ENCODE measurements around the gene RPL10.

The RPL10 gene

DNA sequence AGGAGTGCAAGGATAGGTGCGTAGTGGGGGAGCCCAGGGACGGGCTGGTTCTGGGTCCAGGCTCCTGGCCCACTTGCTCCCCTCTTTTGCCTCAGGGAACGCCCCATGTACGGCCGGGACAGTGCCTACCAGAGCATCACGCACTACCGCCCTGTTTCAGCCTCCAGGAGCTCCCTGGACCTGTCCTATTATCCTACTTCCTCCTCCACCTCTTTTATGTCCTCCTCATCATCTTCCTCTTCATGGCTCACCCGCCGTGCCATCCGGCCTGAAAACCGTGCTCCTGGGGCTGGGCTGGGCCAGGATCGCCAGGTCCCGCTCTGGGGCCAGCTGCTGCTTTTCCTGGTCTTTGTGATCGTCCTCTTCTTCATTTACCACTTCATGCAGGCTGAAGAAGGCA lies 17.4 kb upstream of the RPL10 start:
- peaks cover 13% of the 10 kb centered on the region for H3K4me1 ChIP-seq (ENCODE audit: low read depth, poor library complexity, severe bottlenecking)
- peaks cover 7% of the 10 kb centered on the region; the same call in 1 of the 2 replicates for H3K79me2 ChIP-seq (ENCODE audit: insufficient read depth, low read depth)
- peak overlapping the region; percentile 31; the same call in 1 of the 2 replicates for H3K4me2 ChIP-seq
- TF ChIP-seq, protein P1, sequence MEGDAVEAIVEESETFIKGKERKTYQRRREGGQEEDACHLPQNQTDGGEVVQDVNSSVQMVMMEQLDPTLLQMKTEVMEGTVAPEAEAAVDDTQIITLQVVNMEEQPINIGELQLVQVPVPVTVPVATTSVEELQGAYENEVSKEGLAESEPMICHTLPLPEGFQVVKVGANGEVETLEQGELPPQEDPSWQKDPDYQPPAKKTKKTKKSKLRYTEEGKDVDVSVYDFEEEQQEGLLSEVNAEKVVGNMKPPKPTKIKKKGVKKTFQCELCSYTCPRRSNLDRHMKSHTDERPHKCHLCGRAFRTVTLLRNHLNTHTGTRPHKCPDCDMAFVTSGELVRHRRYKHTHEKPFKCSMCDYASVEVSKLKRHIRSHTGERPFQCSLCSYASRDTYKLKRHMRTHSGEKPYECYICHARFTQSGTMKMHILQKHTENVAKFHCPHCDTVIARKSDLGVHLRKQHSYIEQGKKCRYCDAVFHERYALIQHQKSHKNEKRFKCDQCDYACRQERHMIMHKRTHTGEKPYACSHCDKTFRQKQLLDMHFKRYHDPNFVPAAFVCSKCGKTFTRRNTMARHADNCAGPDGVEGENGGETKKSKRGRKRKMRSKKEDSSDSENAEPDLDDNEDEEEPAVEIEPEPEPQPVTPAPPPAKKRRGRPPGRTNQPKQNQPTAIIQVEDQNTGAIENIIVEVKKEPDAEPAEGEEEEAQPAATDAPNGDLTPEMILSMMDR (conservative IDR thresholded peaks at IDR 0.05; ENCODE audit: low read depth, low read length), result no peak
- no peak overlapping the region for H3K27ac ChIP-seq
- no peaks in the 10 kb centered on the region for H4K20me1 ChIP-seq (ENCODE audit: insufficient read depth)
- H3K36me3 ChIP-seq (ENCODE audit: insufficient read depth), result no peaks in the 10 kb centered on the region
- H3K9ac ChIP-seq, result no peak overlapping the region
- H3K27me3 ChIP-seq (ENCODE audit: insufficient read depth, low read depth), result no peaks in the 10 kb centered on the region
- H2AFZ ChIP-seq (ENCODE audit: low read depth), result no peak overlapping the region
- H3K4me3 ChIP-seq (IDR thresholded peaks at IDR 0.05; ENCODE audit: insufficient read depth, low read depth, low read length), result no peak overlapping the region

DNA sequence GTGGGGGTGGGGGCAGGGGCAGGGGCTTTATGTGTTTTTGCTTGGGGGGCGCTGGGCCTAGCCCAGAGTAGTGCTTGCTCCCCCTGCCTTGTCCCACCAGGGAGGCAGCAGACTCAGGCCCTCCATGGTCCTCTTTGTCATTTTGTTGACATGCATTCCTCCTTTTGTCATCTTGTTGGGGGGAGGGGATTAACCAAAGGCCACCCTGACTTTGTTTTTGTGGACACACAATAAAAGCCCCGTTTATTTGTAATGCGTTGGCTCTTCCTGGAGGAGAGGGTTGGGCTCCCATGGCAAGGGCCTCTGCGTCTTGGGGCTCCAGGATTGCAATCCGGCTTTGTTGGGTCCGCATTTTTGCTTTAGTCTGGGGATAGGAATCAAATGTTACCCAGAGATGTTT lies 16.9 kb upstream of the RPL10 start:
- TF ChIP-seq, protein P1 (conservative IDR thresholded peaks at IDR 0.05; ENCODE audit: low read depth, low read length), result no peak
- no peak overlapping the region for H3K9ac ChIP-seq
- no peaks in the 10 kb centered on the region for H3K36me3 ChIP-seq (ENCODE audit: insufficient read depth)
- H3K79me2 ChIP-seq (ENCODE audit: insufficient read depth, low read depth), result peaks cover 7% of the 10 kb centered on the region; the same call in 1 of the 2 replicates
- H3K27ac ChIP-seq, result no peak overlapping the region
- H3K27me3 ChIP-seq (ENCODE audit: insufficient read depth, low read depth), result no peaks in the 10 kb centered on the region
- H2AFZ ChIP-seq (ENCODE audit: low read depth), result no peak overlapping the region
- H4K20me1 ChIP-seq (ENCODE audit: insufficient read depth), result no peaks in the 10 kb centered on the region
- peaks cover 13% of the 10 kb centered on the region for H3K4me1 ChIP-seq (ENCODE audit: low read depth, poor library complexity, severe bottlenecking)
- H3K4me2 ChIP-seq, result no peak overlapping the region
- H3K4me3 ChIP-seq (IDR thresholded peaks at IDR 0.05; ENCODE audit: insufficient read depth, low read depth, low read length), result no peak overlapping the region

DNA sequence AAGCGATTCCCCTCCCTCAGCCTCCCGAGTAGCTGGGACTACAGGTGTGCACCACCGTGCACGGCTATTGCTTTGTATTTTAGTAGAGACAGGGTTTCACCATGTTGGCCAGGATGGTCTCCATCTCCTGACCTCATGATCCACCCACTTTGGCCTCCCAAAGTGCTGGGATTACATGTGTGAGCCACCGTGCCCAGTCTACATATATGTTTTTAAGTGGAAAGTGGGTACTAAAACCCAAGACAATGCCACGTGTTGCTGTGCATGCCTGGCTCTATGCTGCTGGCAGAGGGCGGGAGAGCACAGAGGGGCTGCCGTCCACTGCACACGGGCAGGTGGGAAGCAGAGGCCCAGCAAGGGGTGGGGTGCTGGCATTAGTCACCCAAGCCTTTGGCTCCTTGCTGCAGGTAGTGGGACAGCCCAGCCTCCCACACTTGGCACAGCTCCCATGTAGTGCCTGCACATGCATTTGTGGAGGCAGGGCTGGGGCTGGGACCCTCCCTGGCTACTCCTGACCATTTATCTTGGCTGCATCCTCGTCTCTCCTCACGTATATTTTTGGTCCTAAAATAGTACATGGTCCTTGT lies 15.6 kb upstream of the RPL10 start:
- Histone ChIP-seq H3K4me1 (ENCODE audit: low read depth, poor library complexity, severe bottlenecking) (peaks cover 9% of the 10 kb centered on the region), H3K4me3 (IDR thresholded peaks at IDR 0.05; ENCODE audit: insufficient read depth, low read depth, low read length) (no peak overlapping the region), H3K79me2 (ENCODE audit: insufficient read depth, low read depth) (peaks cover 7% of the 10 kb centered on the region; the same call in 1 of the 2 replicates), H2AFZ (ENCODE audit: low read depth) (no peak overlapping the region), H3K9ac (no peak overlapping the region), H3K27ac (no peak overlapping the region), H3K27me3 (ENCODE audit: insufficient read depth, low read depth) (no peaks in the 10 kb centered on the region), H3K4me2 (no peak overlapping the region), H3K36me3 (ENCODE audit: insufficient read depth) (no peaks in the 10 kb centered on the region), H4K20me1 (ENCODE audit: insufficient read depth) (no peaks in the 10 kb centered on the region)
- TF ChIP-seq, protein P1 (conservative IDR thresholded peaks at IDR 0.05; ENCODE audit: low read depth, low read length), result no peak

DNA sequence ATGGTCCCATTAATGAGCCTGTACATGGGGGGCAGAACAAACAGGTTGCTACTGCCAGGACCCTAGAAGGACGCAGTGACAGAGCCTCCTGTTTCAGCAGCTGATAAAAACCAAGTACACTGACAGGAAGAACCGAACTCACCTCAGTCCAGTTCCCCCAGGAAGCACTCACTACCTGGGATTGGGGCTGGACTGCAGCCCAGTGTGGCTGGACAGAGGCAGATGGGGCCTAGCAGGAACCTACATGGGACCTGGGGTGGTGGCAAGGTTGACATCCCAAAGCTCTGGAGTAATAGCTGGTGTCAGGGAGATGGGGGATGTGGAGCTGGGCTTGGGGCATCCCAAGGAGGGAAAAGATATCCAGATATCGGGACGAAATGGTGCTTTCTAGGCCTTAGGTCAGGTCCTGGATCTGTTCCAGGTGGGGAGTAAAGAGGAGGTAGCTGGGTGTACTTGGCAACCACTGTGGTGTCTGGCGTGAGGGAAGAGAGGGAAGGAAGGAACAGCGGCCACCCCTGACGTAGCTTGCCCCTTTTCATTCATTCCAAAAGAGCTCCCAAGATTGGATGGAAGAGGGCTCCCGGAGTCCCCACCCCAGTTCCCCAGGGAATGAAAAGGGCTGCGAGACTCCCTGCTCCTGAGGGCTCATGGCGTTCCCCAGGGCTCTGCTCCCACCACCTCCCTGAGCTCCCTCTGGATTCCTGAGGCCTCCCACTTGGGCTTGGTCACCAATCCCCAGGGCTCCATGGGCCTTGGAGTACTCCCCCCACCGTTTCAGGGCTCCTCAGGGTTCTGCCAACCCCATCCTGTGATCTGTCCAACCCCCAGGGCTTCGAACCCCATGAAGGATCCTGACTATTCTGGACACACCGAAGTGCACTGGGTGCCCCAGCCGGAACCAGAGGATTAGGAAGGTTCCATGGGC lies 14.6 kb upstream of the RPL10 start:
- Histone ChIP-seq H2AFZ (ENCODE audit: low read depth) (no peak overlapping the region), H3K27me3 (ENCODE audit: insufficient read depth, low read depth) (no peaks in the 10 kb centered on the region), H3K27ac (no peak overlapping the region), H3K4me3 (IDR thresholded peaks at IDR 0.05; ENCODE audit: insufficient read depth, low read depth, low read length) (no peak overlapping the region), H3K4me1 (ENCODE audit: low read depth, poor library complexity, severe bottlenecking) (peaks cover 5% of the 10 kb centered on the region), H3K79me2 (ENCODE audit: insufficient read depth, low read depth) (peaks cover 7% of the 10 kb centered on the region; the same call in 1 of the 2 replicates), H3K9ac (no peak overlapping the region), H4K20me1 (ENCODE audit: insufficient read depth) (no peaks in the 10 kb centered on the region), H3K36me3 (ENCODE audit: insufficient read depth) (no peaks in the 10 kb centered on the region), H3K4me2 (no peak overlapping the region)
- TF ChIP-seq, protein P1 (conservative IDR thresholded peaks at IDR 0.05; ENCODE audit: low read depth, low read length), result no peak

All from KMS-11 (cell line).